Measurements from ENCODE around the gene HNF1B. TPM values are rescaled to one million over a fixed set of nuclear protein-coding genes. Genes with fewer than 3 reads are reported as not detected.

The HNF1B gene
- total and polyA plus RNA-seq, 12 donors: 0.03 to 0.11 (median 0.08) TPM; not detected in 9

DNA sequence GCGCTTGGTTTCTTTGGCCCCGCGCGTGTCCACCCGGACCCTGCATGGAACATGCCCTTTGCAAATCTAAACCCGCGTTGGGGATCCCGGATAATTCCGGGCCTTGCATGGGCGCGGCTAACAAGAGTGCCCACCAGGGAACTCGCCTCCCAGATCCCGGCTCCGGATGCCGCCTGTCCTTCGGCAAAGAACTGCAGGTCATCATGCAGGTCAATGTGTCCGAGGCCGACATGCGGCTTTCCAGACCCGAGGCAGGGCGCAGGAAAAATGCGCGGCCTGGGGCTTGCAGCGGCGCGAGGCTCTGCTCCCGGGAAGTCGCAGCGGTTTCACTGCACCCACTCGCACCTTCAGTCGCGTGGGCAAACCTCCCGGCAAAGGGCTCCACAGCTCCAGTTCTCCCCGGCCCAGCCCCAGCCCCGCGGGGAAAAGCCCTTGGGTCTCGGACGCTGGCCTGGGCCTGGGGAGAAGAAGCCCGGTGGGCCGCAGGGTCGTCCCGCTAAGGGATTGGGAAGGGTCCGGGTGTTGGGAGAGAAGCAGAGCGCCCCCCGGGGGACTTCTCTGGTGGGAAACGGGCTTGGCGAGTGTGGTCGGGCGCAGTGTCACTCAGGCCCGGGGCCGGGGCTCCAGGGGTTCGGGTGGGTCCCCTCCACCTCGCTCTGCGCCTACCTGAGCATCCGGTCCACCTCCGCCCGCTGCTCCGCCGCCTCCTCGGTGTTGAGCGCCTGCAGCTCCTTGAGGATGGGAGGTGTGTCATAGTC lies 805 bp downstream of the HNF1B start:
- peaks cover 88% of the 10 kb centered on the region for H3K27me3 ChIP-seq
- no peak overlapping the region for H3K27ac ChIP-seq
- H3K9me3 ChIP-seq (replicated peaks in 1 of 3): no peaks in the 10 kb centered on the region
- DNase-seq: no peak
- H3K36me3 ChIP-seq (replicated peaks in 1 of 2): no peaks in the 10 kb centered on the region
- intact Hi-C loops (cut with DNase I): no loop called here
- 12 to 19% (median 15%) methylated on average over 20 to 61 of the region's 61 CpGs for WGBS, 4 donors
- H3K4me1 ChIP-seq (replicated peaks in 1 of 2): peaks cover 4 to 25% of the 10 kb centered on the region in 2 donors
- no peak for TF ChIP-seq POLR2A (IDR thresholded peaks at IDR 0.05)
- TF ChIP-seq, protein P1, sequence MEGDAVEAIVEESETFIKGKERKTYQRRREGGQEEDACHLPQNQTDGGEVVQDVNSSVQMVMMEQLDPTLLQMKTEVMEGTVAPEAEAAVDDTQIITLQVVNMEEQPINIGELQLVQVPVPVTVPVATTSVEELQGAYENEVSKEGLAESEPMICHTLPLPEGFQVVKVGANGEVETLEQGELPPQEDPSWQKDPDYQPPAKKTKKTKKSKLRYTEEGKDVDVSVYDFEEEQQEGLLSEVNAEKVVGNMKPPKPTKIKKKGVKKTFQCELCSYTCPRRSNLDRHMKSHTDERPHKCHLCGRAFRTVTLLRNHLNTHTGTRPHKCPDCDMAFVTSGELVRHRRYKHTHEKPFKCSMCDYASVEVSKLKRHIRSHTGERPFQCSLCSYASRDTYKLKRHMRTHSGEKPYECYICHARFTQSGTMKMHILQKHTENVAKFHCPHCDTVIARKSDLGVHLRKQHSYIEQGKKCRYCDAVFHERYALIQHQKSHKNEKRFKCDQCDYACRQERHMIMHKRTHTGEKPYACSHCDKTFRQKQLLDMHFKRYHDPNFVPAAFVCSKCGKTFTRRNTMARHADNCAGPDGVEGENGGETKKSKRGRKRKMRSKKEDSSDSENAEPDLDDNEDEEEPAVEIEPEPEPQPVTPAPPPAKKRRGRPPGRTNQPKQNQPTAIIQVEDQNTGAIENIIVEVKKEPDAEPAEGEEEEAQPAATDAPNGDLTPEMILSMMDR (IDR thresholded peaks at IDR 0.05): no peak
- H3K4me3 ChIP-seq: peak overlapping the region in 1 of 4 donors; percentile 26

DNA sequence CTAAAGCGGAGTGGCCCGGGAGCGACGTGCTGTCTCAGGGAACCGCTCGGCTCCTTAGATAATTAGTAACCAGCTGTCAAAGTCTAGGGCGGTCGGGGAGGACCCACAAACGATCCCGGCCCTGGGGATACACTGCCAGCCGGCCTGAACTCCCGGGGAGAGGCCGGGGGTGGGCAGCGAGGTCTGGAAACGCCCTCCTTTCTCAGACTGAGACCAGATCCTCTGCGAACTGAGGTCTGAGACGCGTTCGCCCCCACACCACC lies 1.3 kb downstream of the HNF1B start:
- Histone ChIP-seq H3K27ac (no peak overlapping the region), H3K4me1 (replicated peaks in 1 of 2) (peaks cover 4 to 25% of the 10 kb centered on the region in 2 donors), H3K36me3 (replicated peaks in 1 of 2) (no peaks in the 10 kb centered on the region), H3K27me3 (peaks cover 93% of the 10 kb centered on the region), H3K9me3 (replicated peaks in 1 of 3) (no peaks in the 10 kb centered on the region), H3K4me3 (peak overlapping the region in 1 of 4 donors; percentile 26)
- TF ChIP-seq POLR2A (IDR thresholded peaks at IDR 0.05): no peak
- TF ChIP-seq, protein P1 (IDR thresholded peaks at IDR 0.05): no peak
- intact Hi-C loops (cut with DNase I): no loop called here
- no peak for DNase-seq
- 9 to 17% (median 14%) methylated on average over 12 to 19 of the region's 19 CpGs; no CpG with 5 or more reads in 1 of the 4 donors for WGBS, 4 donors

GRCh38 chr17:37742762-37743611 lies 1.9 kb downstream of the HNF1B start:
- intact Hi-C loops (cut with DNase I): no loop called here
- TF ChIP-seq, protein P1 (IDR thresholded peaks at IDR 0.05): no peak
- TF ChIP-seq POLR2A (IDR thresholded peaks at IDR 0.05): no peak
- Histone ChIP-seq H3K27ac (no peak overlapping the region), H3K4me3 (peak overlapping the region in 1 of 4 donors; percentile 52), H3K36me3 (replicated peaks in 1 of 2) (no peaks in the 10 kb centered on the region), H3K9me3 (replicated peaks in 1 of 3) (no peaks in the 10 kb centered on the region), H3K27me3 (peaks cover 94% of the 10 kb centered on the region), H3K4me1 (replicated peaks in 1 of 2) (peaks cover 4 to 25% of the 10 kb centered on the region in 2 donors)
- WGBS, 4 donors: 9 to 15% (median 10%) methylated on average over 39 to 76 of the region's 76 CpGs
- DNase-seq: no peak

DNA sequence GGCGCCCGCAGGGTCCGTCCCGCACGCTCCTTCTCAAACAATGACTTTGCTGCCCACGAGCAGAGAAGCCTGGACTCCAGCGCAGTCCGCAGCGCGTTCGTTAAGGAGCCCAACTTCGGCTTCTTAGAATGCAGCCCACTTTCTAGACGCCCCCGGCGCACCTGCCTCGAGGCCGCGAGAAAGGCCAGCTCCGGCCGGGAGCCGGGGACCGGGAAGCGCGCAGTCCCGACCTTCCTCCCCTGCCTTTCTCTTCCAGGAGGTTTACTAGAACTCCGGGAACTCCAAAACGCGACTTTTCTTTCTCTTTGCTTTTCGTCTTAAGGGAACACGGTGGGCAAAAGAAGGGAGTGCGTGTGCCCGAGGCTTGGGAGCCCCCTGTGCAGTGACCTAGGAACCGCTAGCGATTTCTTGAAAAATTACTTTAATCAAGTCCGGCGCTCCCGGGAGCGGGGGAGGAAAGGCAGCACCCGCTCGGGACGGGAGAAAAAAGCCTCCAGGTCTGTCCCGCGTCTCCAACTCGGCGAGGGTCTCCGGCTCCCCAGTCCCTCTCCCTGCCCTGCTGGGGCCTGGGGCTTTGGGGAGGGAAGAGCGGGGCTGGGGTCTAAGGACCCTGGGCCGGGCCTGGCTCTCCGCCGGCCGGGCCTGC lies 2.6 kb downstream of the HNF1B start:
- no peak for TF ChIP-seq POLR2A (IDR thresholded peaks at IDR 0.05)
- TF ChIP-seq, protein P1 (IDR thresholded peaks at IDR 0.05): no peak
- H3K36me3 ChIP-seq (replicated peaks in 1 of 2): no peaks in the 10 kb centered on the region
- peak overlapping the region in 1 of 4 donors; percentile 52 for H3K4me3 ChIP-seq
- WGBS, 4 donors: 4 to 8% (median 5%) methylated on average over 11 to 51 of the region's 51 CpGs
- H3K27ac ChIP-seq: no peak overlapping the region
- no peaks in the 10 kb centered on the region for H3K9me3 ChIP-seq (replicated peaks in 1 of 3)
- no peak for DNase-seq
- intact Hi-C loops (cut with DNase I): no loop called here
- H3K4me1 ChIP-seq (replicated peaks in 1 of 2): peaks cover 4 to 25% of the 10 kb centered on the region in 2 donors
- peaks cover 94% of the 10 kb centered on the region for H3K27me3 ChIP-seq
